Measurements from ENCODE around the gene VTI1A.

DNA sequence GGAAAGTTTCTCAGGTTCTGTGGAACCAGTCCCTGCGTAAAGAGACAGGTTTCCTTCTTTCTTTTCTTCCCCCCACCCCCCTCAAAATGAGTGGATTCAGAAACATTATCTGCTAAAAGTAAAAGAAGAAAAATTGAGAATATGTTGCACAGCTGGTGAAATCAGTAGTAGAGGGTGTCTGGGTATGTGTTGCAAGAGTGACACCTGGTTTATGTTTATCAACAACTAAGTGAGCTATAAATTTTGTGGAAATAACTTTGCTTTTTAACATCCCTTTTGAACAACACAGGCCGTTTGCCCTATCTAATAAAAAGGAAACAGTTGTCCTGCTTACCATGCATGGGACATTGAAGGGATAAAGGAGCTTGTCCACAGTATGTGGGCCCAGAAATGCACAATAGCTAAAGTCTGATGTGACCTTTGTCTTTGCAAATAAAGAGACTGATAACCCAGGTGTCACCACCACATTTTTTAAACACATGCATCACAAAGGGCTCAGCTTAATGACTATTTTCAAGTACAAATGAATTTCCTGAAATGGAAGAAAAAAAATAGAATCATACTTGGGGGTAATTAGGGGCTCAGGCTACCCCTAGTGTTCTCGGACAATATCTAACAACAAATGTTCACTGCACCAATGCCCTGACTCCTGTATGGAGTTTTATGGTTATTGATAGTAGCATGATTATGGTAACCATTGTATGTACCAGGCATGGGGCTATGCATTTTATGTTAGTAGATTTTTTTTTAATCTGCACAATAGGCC lies 281.3 kb downstream of the VTI1A start:
- TF ChIP-seq JUNB (IDR thresholded peaks at IDR 0.05; ENCODE audit: unreplicated experiment) (no peak), EZH2 (IDR thresholded peaks at IDR 0.05; ENCODE audit: low read depth, unreplicated experiment) (no peak), POLR2AphosphoS5 (IDR thresholded peaks at IDR 0.05; ENCODE audit: low read depth) (no peak), ZNF114 (CRISPR knock-in tag; IDR thresholded peaks at IDR 0.05) (no peak), CREB1 (CRISPR knock-in tag; IDR thresholded peaks at IDR 0.05; ENCODE audit: low read depth) (no peak), EZH2phosphoT487 (IDR thresholded peaks at IDR 0.05; ENCODE audit: unreplicated experiment) (no peak), ZNF331 (CRISPR knock-in tag; IDR thresholded peaks at IDR 0.05; ENCODE audit: low read depth) (no peak), STAT1 (IDR thresholded peaks at IDR 0.05; ENCODE audit: unreplicated experiment) (no peak), NANOG (IDR thresholded peaks at IDR 0.05; ENCODE audit: borderline replicate concordance) (no peak)
- TF ChIP-seq, protein P1, sequence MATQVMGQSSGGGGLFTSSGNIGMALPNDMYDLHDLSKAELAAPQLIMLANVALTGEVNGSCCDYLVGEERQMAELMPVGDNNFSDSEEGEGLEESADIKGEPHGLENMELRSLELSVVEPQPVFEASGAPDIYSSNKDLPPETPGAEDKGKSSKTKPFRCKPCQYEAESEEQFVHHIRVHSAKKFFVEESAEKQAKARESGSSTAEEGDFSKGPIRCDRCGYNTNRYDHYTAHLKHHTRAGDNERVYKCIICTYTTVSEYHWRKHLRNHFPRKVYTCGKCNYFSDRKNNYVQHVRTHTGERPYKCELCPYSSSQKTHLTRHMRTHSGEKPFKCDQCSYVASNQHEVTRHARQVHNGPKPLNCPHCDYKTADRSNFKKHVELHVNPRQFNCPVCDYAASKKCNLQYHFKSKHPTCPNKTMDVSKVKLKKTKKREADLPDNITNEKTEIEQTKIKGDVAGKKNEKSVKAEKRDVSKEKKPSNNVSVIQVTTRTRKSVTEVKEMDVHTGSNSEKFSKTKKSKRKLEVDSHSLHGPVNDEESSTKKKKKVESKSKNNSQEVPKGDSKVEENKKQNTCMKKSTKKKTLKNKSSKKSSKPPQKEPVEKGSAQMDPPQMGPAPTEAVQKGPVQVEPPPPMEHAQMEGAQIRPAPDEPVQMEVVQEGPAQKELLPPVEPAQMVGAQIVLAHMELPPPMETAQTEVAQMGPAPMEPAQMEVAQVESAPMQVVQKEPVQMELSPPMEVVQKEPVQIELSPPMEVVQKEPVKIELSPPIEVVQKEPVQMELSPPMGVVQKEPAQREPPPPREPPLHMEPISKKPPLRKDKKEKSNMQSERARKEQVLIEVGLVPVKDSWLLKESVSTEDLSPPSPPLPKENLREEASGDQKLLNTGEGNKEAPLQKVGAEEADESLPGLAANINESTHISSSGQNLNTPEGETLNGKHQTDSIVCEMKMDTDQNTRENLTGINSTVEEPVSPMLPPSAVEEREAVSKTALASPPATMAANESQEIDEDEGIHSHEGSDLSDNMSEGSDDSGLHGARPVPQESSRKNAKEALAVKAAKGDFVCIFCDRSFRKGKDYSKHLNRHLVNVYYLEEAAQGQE (IDR thresholded peaks at IDR 0.05; ENCODE audit: unreplicated experiment): no peak
- TF ChIP-seq, protein P2, sequence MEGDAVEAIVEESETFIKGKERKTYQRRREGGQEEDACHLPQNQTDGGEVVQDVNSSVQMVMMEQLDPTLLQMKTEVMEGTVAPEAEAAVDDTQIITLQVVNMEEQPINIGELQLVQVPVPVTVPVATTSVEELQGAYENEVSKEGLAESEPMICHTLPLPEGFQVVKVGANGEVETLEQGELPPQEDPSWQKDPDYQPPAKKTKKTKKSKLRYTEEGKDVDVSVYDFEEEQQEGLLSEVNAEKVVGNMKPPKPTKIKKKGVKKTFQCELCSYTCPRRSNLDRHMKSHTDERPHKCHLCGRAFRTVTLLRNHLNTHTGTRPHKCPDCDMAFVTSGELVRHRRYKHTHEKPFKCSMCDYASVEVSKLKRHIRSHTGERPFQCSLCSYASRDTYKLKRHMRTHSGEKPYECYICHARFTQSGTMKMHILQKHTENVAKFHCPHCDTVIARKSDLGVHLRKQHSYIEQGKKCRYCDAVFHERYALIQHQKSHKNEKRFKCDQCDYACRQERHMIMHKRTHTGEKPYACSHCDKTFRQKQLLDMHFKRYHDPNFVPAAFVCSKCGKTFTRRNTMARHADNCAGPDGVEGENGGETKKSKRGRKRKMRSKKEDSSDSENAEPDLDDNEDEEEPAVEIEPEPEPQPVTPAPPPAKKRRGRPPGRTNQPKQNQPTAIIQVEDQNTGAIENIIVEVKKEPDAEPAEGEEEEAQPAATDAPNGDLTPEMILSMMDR (conservative IDR thresholded peaks at IDR 0.05; ENCODE audit: low read depth in 2 of 2): no peak
- TF ChIP-seq, protein P3, sequence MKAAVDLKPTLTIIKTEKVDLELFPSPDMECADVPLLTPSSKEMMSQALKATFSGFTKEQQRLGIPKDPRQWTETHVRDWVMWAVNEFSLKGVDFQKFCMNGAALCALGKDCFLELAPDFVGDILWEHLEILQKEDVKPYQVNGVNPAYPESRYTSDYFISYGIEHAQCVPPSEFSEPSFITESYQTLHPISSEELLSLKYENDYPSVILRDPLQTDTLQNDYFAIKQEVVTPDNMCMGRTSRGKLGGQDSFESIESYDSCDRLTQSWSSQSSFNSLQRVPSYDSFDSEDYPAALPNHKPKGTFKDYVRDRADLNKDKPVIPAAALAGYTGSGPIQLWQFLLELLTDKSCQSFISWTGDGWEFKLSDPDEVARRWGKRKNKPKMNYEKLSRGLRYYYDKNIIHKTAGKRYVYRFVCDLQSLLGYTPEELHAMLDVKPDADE (IDR thresholded peaks at IDR 0.05): no peak
- TF ChIP-seq, protein P4, sequence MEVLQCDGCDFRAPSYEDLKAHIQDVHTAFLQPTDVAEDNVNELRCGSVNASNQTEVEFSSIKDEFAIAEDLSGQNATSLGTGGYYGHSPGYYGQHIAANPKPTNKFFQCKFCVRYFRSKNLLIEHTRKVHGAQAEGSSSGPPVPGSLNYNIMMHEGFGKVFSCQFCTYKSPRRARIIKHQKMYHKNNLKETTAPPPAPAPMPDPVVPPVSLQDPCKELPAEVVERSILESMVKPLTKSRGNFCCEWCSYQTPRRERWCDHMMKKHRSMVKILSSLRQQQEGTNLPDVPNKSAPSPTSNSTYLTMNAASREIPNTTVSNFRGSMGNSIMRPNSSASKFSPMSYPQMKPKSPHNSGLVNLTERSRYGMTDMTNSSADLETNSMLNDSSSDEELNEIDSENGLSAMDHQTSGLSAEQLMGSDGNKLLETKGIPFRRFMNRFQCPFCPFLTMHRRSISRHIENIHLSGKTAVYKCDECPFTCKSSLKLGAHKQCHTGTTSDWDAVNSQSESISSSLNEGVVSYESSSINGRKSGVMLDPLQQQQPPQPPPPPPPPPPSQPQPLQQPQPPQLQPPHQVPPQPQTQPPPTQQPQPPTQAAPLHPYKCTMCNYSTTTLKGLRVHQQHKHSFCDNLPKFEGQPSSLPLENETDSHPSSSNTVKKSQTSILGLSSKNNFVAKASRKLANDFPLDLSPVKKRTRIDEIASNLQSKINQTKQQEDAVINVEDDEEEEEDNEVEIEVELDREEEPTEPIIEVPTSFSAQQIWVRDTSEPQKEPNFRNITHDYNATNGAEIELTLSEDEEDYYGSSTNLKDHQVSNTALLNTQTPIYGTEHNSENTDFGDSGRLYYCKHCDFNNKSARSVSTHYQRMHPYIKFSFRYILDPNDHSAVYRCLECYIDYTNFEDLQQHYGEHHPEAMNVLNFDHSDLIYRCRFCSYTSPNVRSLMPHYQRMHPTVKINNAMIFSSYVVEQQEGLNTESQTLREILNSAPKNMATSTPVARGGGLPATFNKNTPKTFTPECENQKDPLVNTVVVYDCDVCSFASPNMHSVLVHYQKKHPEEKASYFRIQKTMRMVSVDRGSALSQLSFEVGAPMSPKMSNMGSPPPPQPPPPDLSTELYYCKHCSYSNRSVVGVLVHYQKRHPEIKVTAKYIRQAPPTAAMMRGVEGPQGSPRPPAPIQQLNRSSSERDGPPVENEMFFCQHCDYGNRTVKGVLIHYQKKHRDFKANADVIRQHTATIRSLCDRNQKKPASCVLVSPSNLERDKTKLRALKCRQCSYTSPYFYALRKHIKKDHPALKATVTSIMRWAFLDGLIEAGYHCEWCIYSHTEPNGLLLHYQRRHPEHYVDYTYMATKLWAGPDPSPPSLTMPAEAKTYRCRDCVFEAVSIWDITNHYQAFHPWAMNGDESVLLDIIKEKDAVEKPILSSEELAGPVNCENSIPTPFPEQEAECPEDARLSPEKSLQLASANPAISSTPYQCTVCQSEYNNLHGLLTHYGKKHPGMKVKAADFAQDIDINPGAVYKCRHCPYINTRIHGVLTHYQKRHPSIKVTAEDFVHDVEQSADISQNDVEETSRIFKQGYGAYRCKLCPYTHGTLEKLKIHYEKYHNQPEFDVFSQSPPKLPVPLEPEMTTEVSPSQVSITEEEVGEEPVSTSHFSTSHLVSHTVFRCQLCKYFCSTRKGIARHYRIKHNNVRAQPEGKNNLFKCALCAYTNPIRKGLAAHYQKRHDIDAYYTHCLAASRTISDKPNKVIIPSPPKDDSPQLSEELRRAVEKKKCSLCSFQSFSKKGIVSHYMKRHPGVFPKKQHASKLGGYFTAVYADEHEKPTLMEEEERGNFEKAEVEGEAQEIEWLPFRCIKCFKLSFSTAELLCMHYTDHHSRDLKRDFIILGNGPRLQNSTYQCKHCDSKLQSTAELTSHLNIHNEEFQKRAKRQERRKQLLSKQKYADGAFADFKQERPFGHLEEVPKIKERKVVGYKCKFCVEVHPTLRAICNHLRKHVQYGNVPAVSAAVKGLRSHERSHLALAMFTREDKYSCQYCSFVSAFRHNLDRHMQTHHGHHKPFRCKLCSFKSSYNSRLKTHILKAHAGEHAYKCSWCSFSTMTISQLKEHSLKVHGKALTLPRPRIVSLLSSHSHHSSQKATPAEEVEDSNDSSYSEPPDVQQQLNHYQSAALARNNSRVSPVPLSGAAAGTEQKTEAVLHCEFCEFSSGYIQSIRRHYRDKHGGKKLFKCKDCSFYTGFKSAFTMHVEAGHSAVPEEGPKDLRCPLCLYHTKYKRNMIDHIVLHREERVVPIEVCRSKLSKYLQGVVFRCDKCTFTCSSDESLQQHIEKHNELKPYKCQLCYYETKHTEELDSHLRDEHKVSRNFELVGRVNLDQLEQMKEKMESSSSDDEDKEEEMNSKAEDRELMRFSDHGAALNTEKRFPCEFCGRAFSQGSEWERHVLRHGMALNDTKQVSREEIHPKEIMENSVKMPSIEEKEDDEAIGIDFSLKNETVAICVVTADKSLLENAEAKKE (CRISPR knock-in tag; IDR thresholded peaks at IDR 0.05): no peak
